ENCODE results near the gene CNTNAP2. TPM values are rescaled to one million over a fixed set of nuclear protein-coding genes. Genes with fewer than 3 reads are reported as not detected.

CNTNAP2 gene
- total and polyA plus RNA-seq, 7 donors = 0.60 to 2.4 (median 1.7) TPM

DNA sequence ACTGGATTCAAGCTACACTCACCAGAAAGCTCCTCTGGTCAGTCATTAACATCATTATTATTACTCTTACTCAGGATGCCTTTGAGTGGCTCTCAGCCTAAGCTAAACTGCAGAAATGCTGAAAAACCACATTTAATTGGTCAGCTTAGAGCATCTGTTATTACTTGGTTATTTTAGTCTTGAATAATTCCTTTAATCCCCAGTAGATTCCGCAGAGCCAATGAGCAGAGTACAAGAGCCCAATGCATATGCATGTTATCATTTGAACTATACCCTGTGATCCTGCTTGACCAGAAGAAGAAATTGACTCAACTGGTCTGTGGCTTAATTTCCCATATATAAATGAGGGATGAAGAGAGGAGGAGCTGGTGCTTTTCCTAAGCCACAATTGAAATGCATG is 2056.3 kb downstream of the CNTNAP2 start:
- intact Hi-C loops (cut with DNase I) = no loop called here
- no peak for DNase-seq
- no peaks in the 10 kb centered on the region for H3K4me1 ChIP-seq
- WGBS, 2 donors = 81 to 86% methylated on average over 1 of the region's 1 CpG
- H3K36me3 ChIP-seq = no peaks in the 10 kb centered on the region
- H3K4me3 ChIP-seq = no peak overlapping the region
- no peak overlapping the region for H3K27ac ChIP-seq
- H3K27me3 ChIP-seq = no peaks in the 10 kb centered on the region
- TF ChIP-seq, protein P1, sequence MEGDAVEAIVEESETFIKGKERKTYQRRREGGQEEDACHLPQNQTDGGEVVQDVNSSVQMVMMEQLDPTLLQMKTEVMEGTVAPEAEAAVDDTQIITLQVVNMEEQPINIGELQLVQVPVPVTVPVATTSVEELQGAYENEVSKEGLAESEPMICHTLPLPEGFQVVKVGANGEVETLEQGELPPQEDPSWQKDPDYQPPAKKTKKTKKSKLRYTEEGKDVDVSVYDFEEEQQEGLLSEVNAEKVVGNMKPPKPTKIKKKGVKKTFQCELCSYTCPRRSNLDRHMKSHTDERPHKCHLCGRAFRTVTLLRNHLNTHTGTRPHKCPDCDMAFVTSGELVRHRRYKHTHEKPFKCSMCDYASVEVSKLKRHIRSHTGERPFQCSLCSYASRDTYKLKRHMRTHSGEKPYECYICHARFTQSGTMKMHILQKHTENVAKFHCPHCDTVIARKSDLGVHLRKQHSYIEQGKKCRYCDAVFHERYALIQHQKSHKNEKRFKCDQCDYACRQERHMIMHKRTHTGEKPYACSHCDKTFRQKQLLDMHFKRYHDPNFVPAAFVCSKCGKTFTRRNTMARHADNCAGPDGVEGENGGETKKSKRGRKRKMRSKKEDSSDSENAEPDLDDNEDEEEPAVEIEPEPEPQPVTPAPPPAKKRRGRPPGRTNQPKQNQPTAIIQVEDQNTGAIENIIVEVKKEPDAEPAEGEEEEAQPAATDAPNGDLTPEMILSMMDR (IDR thresholded peaks at IDR 0.05) = no peak
- TF ChIP-seq EP300 (IDR thresholded peaks at IDR 0.05) = no peak
- no peak for TF ChIP-seq POLR2A (IDR thresholded peaks at IDR 0.05)
- TF ChIP-seq POLR2AphosphoS5 (IDR thresholded peaks at IDR 0.05) = no peak
- no peaks in the 10 kb centered on the region for H3K9me3 ChIP-seq

DNA sequence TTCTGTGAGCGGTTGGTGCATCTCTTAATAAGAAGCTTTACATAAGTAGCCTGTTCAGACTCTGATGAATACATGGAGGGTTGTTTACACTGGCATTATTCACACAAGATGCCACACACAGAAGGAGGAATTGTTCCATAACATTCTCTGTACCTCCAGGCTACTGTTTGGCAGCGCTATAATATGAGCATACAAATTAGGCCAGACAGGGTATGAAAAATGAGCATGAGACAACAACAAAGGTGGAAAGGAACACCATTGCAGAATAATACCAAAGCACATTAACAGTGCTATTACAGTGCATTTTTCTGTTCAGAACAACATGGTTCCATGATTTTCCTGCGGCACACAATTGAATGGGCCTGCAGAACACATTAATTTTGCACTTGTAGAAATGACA is 2056.8 kb downstream of the CNTNAP2 start:
- Histone ChIP-seq H3K4me1 (no peaks in the 10 kb centered on the region), H3K27ac (no peak overlapping the region), H3K4me3 (no peak overlapping the region), H3K27me3 (no peaks in the 10 kb centered on the region), H3K36me3 (no peaks in the 10 kb centered on the region), H3K9me3 (no peaks in the 10 kb centered on the region)
- WGBS, 2 donors = 89 to 97% methylated on average over 3 of the region's 3 CpGs
- DNase-seq = no peak
- TF ChIP-seq, protein P1 (IDR thresholded peaks at IDR 0.05) = no peak
- TF ChIP-seq POLR2A (IDR thresholded peaks at IDR 0.05) (no peak), POLR2AphosphoS5 (IDR thresholded peaks at IDR 0.05) (no peak), EP300 (IDR thresholded peaks at IDR 0.05) (no peak)
- intact Hi-C loops (cut with DNase I) = no loop called here

DNA sequence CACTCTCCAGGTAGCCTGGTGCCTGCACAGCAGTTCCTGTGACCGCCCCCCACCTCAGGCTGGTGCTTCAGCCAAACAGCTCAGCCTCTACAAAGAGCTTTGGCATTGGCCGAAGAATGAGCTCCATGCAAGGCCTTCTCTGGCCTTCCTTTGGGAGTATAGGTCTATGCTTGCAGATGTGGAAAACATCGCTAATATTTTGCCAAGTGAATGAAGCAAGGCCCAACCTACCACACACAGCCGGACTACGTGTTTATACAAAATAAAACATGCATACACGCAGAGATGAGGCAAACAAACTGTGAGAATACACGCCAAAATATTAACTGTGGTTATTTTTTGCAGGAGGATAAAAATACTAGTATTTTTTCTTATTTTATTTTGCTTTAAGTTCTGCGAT is 2057.8 kb downstream of the CNTNAP2 start:
- Histone ChIP-seq H3K4me3 (no peak overlapping the region), H3K36me3 (no peaks in the 10 kb centered on the region), H3K27ac (no peak overlapping the region), H3K9me3 (no peaks in the 10 kb centered on the region), H3K4me1 (no peaks in the 10 kb centered on the region), H3K27me3 (no peaks in the 10 kb centered on the region)
- 76 to 80% methylated on average over 8 of the region's 8 CpGs for WGBS, 2 donors
- TF ChIP-seq POLR2AphosphoS5 (IDR thresholded peaks at IDR 0.05) = no peak
- TF ChIP-seq EP300 (IDR thresholded peaks at IDR 0.05) = no peak
- TF ChIP-seq POLR2A (IDR thresholded peaks at IDR 0.05) = no peak
- TF ChIP-seq, protein P1 (IDR thresholded peaks at IDR 0.05) = no peak
- intact Hi-C loops (cut with DNase I) = no loop called here
- no peak for DNase-seq

DNA sequence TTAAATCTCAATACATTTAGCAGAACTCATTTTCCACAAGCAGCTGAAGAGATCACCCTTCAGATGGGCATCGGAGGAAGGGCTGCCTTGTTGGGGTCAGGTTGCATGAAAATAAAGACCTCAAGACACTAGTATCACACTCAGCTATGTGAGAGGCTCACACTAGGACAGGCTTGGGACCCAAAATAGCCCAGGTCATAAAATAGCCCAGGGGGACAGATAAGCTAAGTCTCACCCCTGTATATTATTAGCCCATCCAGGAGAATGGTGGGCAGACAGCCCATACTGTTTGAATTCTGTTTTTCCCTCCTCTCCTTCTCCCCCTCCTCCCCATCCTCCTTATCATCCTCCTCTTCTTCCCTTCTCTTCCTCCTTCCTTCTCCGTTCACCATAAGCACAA is 2058.9 kb downstream of the CNTNAP2 start:
- Histone ChIP-seq H3K4me3 (no peak overlapping the region), H3K4me1 (no peaks in the 10 kb centered on the region), H3K36me3 (no peaks in the 10 kb centered on the region), H3K9me3 (no peaks in the 10 kb centered on the region), H3K27me3 (no peaks in the 10 kb centered on the region), H3K27ac (no peak overlapping the region)
- no peak for TF ChIP-seq POLR2AphosphoS5 (IDR thresholded peaks at IDR 0.05)
- TF ChIP-seq EP300 (IDR thresholded peaks at IDR 0.05) = no peak
- TF ChIP-seq, protein P1 (IDR thresholded peaks at IDR 0.05) = no peak
- TF ChIP-seq POLR2A (IDR thresholded peaks at IDR 0.05) = no peak
- intact Hi-C loops (cut with DNase I) = no loop called here
- 89 to 95% methylated on average over 2 of the region's 2 CpGs for WGBS, 2 donors
- DNase-seq = no peak

DNA sequence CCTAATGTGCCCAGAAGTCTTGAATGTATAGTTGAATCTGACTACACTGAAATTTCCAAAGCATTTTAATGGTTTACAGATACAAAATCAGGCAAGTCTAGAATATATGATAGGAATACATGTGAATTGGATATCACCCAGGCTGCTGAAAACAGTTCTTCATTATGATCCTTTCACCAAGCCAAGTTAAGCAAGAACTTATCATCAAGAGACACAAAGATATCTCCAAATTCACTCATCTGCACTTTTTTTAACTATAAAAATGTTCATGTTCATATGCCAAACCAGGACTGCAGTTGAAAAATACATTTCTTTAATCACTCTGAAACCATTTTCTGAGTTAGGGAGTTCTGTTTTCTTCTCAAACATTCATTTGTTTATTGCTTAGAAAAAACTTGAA is 2061.4 kb downstream of the CNTNAP2 start:
- H3K36me3 ChIP-seq = no peaks in the 10 kb centered on the region
- H3K9me3 ChIP-seq = no peaks in the 10 kb centered on the region
- no peak overlapping the region for H3K4me3 ChIP-seq
- H3K4me1 ChIP-seq = no peaks in the 10 kb centered on the region
- no peak for DNase-seq
- intact Hi-C loops (cut with DNase I) = no loop called here
- H3K27ac ChIP-seq = no peak overlapping the region
- H3K27me3 ChIP-seq = no peaks in the 10 kb centered on the region
- TF ChIP-seq POLR2A (IDR thresholded peaks at IDR 0.05) (no peak), POLR2AphosphoS5 (IDR thresholded peaks at IDR 0.05) (no peak), EP300 (IDR thresholded peaks at IDR 0.05) (no peak)
- TF ChIP-seq, protein P1 (IDR thresholded peaks at IDR 0.05) = no peak
